HG03565 (cell line): ENCODE results near the gene ATG4D.
"Not testable (repeated sequence)": the region's sequence is repeated elsewhere in the genome, so short reads cannot be mapped to it uniquely, and the experiment has no call there.

Experiments
- ATAC-seq: cut with Tn5 transposase; IDR thresholded peaks from one replicate; pipeline ENCODE4 v1.9.1; 2021; ENCODE audit warnings: mild to moderate bottlenecking, moderate library complexity; ENCODE audit not compliant: unreplicated experiment

ATG4D gene

GRCh38 chr19:10573793-10574192 lies 30.1 kb downstream of the ATG4D start:
- not testable (repeated sequence) for ATAC-seq

GRCh38 chr19:10574462-10574861 lies 30.8 kb downstream of the ATG4D start:
- ATAC-seq, result no peak

- ATAC-seq, result no peak
Measured at GRCh38 chr19:10575011-10575716, 31.5 kb downstream of the ATG4D start.

DNA sequence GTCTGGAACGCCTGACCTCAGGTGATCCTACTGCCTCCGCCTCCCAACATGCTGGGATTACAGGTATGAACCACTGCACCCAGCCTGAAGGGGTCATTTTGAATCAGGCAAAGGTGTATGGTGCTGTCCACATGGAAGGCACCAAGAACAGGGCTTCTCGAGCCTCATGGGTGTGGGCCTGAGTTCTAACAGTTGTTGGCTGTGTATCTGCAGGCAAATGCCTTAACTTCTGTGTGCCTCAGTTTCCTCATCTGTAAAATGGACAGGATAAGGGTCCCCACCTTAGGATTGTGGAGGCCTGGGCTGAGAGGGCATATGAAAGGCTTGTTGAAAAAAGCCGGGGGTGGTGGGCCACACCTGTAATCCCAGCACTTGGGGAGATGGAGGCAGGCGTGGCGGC lies 34.2 kb downstream of the ATG4D start:
- no peak for ATAC-seq

- no peak for ATAC-seq
Measured at GRCh38 chr19:10580979-10581631, 37.4 kb downstream of the ATG4D start.

DNA sequence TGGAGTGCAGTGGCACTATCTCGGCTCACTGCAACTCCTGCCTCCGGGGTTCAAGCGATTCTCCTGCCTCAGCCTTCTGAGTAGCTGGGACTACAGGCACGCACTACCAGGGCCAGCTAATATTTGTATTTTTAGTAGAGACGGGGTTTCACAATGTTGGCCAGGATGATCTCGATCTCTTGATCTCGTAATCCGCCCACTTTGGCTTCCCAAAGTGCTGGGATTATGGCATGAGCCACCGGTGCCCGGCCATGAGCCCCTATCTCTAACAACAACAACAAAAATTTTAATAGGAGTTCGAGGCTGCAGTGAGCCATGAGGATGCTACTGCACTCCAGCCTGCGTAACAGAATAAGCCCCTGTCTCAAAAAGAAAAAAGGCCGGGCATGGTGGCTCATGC lies 38.4 kb downstream of the ATG4D start:
- no peak for ATAC-seq

DNA sequence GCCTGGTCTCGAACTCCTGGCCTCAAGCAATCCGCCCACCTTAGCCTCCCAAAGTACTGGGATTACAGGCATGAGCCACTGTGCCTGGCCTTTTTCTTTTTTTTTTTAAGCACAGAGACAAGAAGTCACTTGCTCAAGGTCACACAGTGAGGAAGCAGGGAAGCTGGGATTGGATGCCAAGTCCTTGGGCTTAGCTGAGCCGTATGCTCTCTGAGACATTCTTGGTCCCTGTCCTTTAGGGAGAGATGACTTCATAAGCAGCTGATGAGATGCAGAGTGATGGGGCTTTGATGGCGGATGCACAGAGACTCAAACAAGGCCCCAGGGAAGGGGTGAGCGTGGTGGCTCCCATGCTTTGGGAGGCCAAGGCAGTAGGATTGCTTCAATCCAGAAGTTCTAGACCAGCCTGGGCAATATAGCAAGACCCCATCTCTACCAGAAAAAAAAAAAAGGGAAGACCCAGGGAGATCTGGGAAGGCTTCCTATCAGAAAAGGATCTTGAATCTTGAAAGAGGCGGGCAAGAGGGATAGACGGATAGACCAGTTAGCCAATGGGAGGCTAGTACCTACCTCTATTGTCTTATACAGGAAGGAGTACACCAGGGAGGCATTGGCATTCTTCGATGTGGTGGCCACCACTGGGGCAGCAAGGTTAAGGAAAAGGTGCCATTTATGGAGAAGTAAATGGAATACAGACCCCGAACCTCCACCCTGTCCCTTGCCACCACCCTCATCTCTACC lies 39.5 kb downstream of the ATG4D start:
- ATAC-seq, result no peak

DNA sequence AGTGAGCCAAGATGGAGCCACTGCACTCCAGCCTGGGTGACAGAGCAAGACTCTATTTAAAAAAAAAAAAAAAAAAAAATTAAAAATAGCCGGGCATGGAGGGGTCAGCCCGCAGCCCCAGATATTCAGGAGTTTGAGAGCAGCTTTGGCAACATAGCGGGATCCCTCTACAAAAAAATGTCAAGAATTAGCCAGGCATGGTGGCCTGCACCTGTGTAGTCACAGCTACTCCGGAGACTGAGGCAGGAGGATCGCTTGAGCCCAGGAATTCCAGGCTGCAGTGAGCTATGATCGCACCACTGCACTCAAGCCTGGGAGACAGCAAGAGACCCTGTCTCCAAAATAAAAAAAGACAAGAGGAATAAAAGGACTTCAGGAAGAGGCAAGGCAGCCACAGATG lies 42.7 kb downstream of the ATG4D start:
- no peak for ATAC-seq

DNA sequence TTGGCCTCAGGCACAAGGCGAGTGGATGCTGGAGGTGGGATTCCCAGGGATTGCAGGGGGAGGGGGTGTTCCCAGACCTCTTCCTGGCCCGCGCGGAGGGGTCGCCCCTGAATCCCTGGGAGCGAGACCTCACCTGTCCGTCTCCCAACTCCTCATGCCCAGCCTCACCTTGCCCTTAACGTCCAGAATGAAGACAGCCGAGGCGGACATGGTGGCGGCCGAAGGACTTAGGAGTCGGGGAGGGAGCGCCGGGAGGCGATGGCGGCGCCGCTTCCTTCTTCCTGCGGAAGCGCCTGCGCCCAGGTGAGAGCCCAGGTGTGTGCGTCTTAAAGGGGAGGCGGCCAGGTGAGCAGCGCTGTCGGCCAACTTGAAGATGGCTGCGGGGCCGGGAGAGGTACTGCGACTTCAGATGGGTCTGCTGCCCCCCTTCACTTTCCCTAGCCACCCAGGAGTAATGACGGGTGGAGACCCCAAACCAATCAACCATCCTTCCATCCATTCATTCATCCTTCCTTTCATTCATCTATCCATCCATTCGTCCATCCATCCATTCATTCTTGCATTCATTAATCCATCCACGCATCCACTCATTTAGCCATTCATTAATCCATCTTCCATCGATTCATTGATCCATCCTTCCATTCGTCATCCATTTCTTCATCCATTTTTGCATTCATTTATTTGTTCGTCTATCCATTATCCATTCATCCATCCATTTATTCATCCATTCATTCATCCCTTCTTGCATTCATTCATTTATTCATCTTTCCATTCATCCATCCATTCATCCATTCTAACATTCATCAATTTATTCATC lies 43.5 kb downstream of the ATG4D start, which contains the start of gene AP1M2:
TSS of gene AP1M2 (minus strand) at position 291 of the 817 bp plus-strand sequence. CDS start at position 210, 81 bp downstream.
- no peak for ATAC-seq

DNA sequence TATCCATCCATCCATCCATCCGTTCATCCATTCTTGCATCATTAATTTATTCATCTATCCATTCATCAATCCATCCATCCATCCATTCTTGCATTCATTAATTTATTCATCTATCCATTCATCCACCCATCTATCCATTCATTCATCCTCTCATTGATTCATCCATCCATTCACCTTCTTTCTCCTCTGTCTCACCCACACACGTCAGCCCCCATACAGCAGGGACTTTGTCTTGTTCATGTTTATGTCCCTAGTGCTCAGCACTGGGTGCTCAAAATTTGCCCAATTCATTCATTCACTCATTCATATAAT lies 44.1 kb downstream of the ATG4D start:
- ATAC-seq, result no peak

GRCh38 chr19:10593148-10593547 lies 49.4 kb downstream of the ATG4D start:
- ATAC-seq, result no peak

DNA sequence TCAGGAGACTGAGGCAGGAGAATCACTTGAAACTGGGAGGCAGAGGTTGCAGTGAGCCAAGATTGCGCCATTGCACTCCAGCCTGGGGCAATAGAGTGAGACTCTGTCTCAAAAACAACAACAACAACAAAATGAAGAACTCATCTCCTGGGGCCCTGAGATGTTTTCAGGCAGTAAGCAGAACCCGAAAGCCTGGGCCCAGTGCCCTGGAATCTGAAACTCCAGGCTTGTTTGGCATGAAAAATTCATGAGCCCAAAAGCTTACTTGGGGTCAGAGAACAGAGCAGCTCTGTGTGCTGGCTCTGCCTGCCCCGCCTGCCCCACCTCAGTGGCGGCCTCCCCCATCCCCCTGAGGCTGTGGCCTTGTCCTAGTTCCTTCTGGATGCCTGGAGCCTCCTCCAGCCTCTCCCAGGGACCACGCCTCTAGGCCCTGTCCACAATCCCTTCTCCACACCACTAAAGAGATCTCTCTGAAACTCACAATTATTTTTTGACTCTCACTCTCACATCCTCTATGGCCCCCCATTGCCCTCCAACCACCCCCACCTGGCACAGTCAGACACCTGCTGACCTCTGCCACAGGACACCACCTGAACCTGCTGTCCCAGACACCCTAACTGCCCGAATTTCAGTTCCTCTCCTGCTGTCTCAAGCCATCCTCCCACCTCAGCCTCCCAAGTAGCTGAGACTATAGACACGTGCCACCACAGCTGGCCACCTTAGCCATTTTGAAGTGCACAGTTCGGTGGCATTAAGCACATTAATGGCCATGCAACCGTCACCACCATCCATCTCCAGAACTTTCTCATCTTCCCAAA lies 50.3 kb downstream of the ATG4D start:
- no peak for ATAC-seq

- ATAC-seq, result no peak
Measured at GRCh38 chr19:10600149-10600548, 56.4 kb downstream of the ATG4D start.

DNA sequence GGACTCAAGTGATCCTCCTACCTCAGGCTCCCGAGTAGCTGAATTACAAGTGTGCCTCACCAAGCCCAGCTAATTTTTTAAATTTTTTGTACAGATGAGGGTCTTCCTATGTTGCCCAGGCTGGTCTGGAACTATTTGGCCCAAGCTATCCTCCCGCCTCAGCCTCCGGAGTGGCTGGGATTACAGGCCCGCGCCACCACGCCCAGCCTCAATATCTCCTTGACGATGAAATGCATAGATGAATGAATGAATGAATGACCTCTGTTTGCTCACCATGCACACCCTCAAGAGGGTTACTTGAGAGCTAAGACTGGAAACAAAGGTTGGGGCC lies 58.3 kb downstream of the ATG4D start:
- ATAC-seq, result no peak

GRCh38 chr19:10602330-10603083 lies 58.8 kb downstream of the ATG4D start:
- ATAC-seq, result peak; percentile 39
